ENCODE data around the gene AKNA.

Gene AKNA

GRCh38 chr9:114300153-114300845 lies 87.5 kb downstream of the AKNA start:
- DNase-seq = no peak

DNA sequence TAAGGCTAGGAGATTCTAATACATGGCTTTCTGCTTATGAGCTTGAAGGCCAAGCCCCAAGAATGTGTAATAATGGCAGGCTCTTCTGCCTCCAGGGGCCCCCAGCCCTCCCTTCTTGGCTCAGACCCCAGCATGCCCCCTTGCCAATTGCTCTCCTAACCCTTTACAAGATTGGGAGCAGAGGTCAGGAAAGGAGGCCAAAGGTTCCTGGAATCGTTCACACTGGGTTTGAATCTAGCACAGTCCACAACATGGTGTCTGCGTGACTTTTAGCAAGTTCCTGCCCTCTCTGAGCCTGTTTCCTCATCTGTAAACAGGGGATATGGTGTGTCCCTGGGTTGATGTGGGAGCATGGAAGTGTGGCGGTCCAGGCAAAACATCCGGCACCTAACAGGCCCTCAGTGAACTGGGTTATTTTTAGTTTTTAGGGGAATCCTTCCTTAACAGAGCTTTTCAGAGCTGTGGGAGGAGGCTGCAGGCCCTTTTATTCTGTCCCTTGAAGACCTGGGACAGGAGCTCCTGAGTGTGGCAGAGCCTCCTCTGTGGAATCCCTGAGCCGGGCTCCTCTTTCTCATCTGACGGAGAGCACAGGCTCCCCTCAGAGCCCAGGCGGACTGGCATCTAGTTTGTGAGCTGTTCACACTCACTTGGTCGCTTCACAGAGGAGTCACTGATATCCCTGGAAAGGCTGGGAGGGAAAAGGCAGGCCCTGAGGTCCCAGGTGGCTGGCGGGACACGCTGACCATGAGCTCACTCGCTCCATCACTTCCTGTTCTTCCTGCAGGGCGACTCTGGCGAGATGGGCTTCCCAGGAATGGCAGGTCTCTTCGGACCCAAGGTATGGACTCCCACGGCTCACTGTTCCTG lies 88.3 kb downstream of the AKNA start:
- no peak for DNase-seq

- DNase-seq = no peak
Measured at GRCh38 chr9:114296338-114296737, 91.4 kb downstream of the AKNA start.

DNA sequence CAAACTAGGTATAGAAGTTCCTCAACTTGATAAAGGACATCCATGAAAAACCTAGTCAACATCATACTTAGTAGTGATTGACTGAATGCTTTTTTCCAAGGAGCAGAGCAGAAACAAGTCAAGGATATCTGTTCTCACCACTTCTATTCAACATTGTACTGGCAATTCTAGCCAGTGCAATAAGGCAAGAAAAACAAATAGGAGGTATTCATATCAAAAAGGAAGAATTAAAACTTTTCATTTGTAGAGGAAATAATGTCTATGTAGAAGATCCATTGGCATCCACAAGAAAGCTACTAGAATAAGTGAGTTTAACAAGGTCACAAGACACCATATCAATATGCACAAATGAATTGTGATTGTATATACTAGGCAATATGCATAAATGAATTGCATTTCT lies 93.1 kb downstream of the AKNA start:
- DNase-seq = no peak

GRCh38 chr9:114291886-114292590 lies 95.7 kb downstream of the AKNA start:
- DNase-seq = no peak

GRCh38 chr9:114291064-114291474 lies 96.7 kb downstream of the AKNA start:
- peak; percentile 27 for DNase-seq

- no peak for DNase-seq
Measured at GRCh38 chr9:114290561-114290986, 97.2 kb downstream of the AKNA start.

- no peak for DNase-seq
Measured at GRCh38 chr9:114289571-114290481, 98.0 kb downstream of the AKNA start.

- DNase-seq = no peak
Measured at GRCh38 chr9:114289106-114289505, 98.7 kb downstream of the AKNA start.

GRCh38 chr9:114288193-114289091 lies 99.3 kb downstream of the AKNA start:
- DNase-seq = no peak

DNA sequence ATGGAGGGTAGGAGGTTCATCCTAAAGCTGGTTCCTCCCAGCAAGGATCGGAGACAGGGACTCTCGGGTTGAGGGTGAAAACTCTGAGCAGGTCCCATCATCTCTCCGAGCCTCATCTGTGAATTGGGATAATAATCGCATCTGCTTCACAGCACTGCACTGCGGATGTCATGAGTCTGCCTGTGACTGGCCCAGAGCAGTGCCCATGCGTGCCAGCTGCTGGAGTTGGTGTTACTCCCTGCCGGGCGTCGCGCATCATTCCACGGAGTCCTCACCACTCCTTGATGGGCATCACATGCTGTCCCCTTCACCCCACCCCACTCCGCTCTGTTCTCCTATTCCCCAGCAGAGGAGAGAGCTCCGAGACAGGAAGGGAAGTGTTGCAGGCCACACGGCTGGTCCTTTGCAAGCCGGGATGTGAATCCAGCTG lies 100.0 kb downstream of the AKNA start:
- DNase-seq = no peak

DNA sequence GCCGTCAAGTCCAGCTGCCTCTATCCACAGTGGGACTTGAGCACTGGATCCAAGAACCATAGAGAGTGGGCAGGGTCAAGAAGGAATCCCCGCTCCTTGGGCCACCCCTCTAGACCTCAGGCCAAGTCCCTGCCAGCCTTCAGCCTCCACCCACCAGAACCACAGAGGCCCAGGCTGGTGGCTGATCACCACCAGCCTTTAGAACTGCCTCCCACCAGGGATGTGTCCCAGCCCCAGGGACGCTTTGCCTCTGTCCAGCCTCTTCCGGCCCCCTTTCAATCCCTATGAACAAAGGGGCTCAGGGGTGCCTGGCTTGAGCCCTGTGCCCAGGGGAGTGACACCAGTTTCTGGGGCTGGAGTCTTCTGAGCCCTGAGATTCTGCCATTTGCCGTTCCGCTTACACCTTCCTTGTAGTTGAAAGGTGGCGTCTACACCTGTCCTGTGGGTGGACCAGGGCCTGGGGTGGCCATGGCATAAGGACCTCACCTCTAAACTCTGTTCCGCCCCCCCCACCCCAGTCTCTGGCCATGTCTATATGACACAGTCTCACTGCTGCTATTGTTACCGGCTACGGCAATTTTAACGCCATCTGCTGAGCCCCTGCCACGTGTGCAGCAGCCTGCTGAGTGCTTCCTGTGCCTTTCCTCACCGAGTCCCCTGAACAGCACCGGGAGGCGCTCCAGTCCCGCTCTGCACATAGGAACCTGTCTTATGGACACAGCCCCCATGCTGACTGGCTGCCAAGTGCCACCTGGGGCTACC lies 100.6 kb downstream of the AKNA start:
- DNase-seq = no peak

- DNase-seq = no peak
Measured at GRCh38 chr9:114286146-114286679, 101.6 kb downstream of the AKNA start.

- DNase-seq = no peak
Measured at GRCh38 chr9:114285166-114285867, 102.5 kb downstream of the AKNA start.

DNA sequence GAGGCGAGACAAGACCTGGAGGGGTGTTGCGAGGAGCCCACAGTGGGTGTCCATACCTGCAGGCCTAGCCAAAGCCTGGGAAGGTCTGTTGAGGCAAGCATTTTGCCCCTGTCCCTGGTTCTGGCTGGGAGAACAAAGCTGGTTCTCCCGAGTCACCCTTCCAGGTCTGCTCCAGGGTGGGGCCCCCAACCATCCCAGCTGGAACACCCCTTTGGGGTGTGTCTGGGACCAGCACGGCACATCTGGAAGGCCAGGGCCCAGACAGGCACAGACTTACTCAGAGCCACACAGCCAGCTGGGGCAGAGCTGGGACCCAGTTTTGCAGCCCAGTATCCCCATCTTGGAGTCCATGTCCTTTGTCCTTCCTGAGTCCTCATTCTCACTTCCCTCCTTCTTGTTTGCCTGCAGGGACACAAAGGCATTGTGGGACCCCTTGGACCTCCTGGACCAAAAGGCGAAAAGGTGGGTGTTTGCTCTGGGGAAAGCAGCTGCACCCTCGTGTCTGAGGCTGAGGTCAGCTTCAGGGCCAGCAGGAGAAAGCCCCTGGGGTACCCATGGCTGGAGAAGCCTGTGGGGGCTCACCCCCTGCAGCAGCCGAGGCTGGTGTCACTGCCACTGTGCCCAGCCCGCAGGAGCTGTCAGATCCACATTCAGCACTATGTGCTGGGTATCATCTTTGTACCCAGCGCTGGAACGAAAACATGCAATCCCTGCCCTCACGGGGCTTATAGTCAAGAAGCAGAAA lies 103.3 kb downstream of the AKNA start:
- DNase-seq = no peak
